C4-2B (cell line): ENCODE results near the gene SLC24A1.

Source experiments
- CTCF ChIP-seq: fragments of 450-650 bp; conservative IDR thresholded peaks from 2 replicates; pipeline ENCODE4 v1.5.1; 2017; ENCODE audit warnings: mild to moderate bottlenecking
- ZFX ChIP-seq: fragments of 450-650 bp; IDR thresholded peaks from 2 replicates; pipeline ENCODE4 v1.6.1; 2017

DNA sequence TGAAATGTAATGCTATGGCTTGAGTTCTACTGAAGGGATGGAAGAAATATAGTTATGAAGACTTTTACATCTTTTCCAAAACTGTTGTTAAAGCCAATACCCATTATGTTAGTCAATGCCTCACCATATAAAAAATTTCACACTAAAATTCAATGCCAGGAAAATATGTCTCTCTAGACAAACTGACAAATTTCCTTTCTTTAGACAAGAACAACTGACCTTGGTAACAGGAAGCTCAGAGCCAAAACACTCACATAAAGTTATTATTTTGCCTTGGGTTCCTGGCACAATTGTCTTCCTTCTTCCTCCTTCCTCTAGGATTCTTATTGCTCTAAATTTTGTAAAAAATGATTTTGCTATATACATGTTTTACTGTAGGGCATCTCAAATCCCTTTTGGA, 37.5 kb upstream of the SLC24A1 start:
- TF ChIP-seq CTCF (no peak), ZFX (no peak)
